ENCODE measurements around the gene MEN1.

The MEN1 gene

GRCh38 chr11:64814712-64815187, 4.4 kb upstream of the MEN1 start:
- TF ChIP-seq CTCF (conservative IDR thresholded peaks at IDR 0.05; ENCODE audit: low read depth, low read length): no peak
- no peak overlapping the region for H3K4me3 ChIP-seq (ENCODE audit: low read depth, low read length)
- no peak for DNase-seq (ENCODE audit: low read depth)

GRCh38 chr11:64813826-64814225, 3.5 kb upstream of the MEN1 start:
- DNase-seq (ENCODE audit: low read depth): no peak
- TF ChIP-seq CTCF (conservative IDR thresholded peaks at IDR 0.05; ENCODE audit: low read depth, low read length): no peak

GRCh38 chr11:64810891-64811272, 531 bp upstream of the MEN1 start:
- TF ChIP-seq CTCF (conservative IDR thresholded peaks at IDR 0.05; ENCODE audit: low read depth, low read length): no peak
- H3K4me3 ChIP-seq (ENCODE audit: low read depth, low read length): peak overlapping the region; percentile 85
- no peak for DNase-seq (ENCODE audit: low read depth)

More at GRCh38 chr11:64813826-64814225, 3.5 kb upstream of the MEN1 start:
- no peak overlapping the region for H3K4me3 ChIP-seq (ENCODE audit: low read depth, low read length)

GRCh38 chr11:64809781-64810241, 540 bp downstream of the MEN1 start:
- H3K4me3 ChIP-seq (ENCODE audit: low read depth, low read length): peak overlapping the region; percentile 85
- peak; percentile 18 for DNase-seq (ENCODE audit: low read depth)
- no peak for TF ChIP-seq CTCF (conservative IDR thresholded peaks at IDR 0.05; ENCODE audit: low read depth, low read length)

GRCh38 chr11:64805481-64805880, 4.9 kb downstream of the MEN1 start:
- no peak for TF ChIP-seq CTCF (conservative IDR thresholded peaks at IDR 0.05; ENCODE audit: low read depth, low read length)
- no peak overlapping the region for H3K4me3 ChIP-seq (ENCODE audit: low read depth, low read length)
- no peak for DNase-seq (ENCODE audit: low read depth)

GRCh38 chr11:64804346-64805210, 5.8 kb downstream of the MEN1 start:
- no peak for TF ChIP-seq CTCF (conservative IDR thresholded peaks at IDR 0.05; ENCODE audit: low read depth, low read length)
- H3K4me3 ChIP-seq (ENCODE audit: low read depth, low read length): no peak overlapping the region
- no peak for DNase-seq (ENCODE audit: low read depth)
